Cardiac muscle cell (in vitro differentiated cells and primary cell): ENCODE data around the gene ALDH1A1. TPM values are rescaled to one million over a fixed set of nuclear protein-coding genes. Genes with fewer than 3 reads are reported as not detected.
A peak's percentile ranks its signal among the peaks of the same experiment; 100 is the strongest.
"Not testable (repeated sequence)": the region's sequence is repeated elsewhere in the genome, so short reads cannot be mapped to it uniquely, and the experiment has no call there.

Source experiments
- DNase-seq, 2 donors: peaks; one replicate each; pipeline versions ENCODE4 v3.0.0 to v3.0.0-alpha.2; 2010 to 2017; ENCODE audit warnings: low read depth in 1 of 2, low spot score in 1 of 2
- H3K27ac ChIP-seq: fragments of 200-600 bp; sonication (generic); 2 replicates; pipeline ENCODE4 v1.5.1; 2016
- H3K27me3 ChIP-seq: fragments of 200-600 bp; sonication (generic); 2 replicates; pipeline ENCODE4 v1.6.0; 2016; ENCODE audit warnings: control low read depth
- H3K36me3 ChIP-seq: fragments of 200-600 bp; sonication (generic); 2 replicates; pipeline ENCODE4 v1.5.1; 2016; ENCODE audit warnings: control low read depth
- H3K4me1 ChIP-seq: fragments of 200-600 bp; sonication (generic); 2 replicates; pipeline ENCODE4 v1.8.1; 2017; ENCODE audit warnings: low read depth, mild to moderate bottlenecking, mixed run types
- H3K4me3 ChIP-seq: fragments of 200-600 bp; sonication (generic); 2 replicates; pipeline ENCODE4 v1.5.1; 2016; ENCODE audit warnings: mild to moderate bottlenecking
- H3K9me3 ChIP-seq: fragments of 200-600 bp; sonication (generic); 2 replicates; pipeline ENCODE4 v1.5.1; 2017; ENCODE audit warnings: low read depth, mild to moderate bottlenecking, control low read depth
- polyA plus RNA-seq: library from polyadenylated mRNA; unstranded; fragments of >200 nt; fragmentation: Nextera tagmentation; extraction: Ambion mirVana; gene quantifications from 2 replicates; pipeline ENCODE4 v1.2.1, GENCODE V29; 2016
- total RNA-seq: library from RNA; depleted of rRNA; stranded (reverse); fragments of >200 nt; gene quantifications from 2 replicates; pipeline ENCODE4 v1.2.3, GENCODE V29; 2016
- TF ChIP-seq, protein P1 (sequence below): IDR thresholded peaks from 2 replicates; pipeline ENCODE4 v1.5.1; 2012; ENCODE audit warnings: low read depth, mild to moderate bottlenecking, low read length

The ALDH1A1 gene
- total and polyA plus RNA-seq, 2 experiments from 2014 or later, result 0.48 to 1.6 TPM

DNA sequence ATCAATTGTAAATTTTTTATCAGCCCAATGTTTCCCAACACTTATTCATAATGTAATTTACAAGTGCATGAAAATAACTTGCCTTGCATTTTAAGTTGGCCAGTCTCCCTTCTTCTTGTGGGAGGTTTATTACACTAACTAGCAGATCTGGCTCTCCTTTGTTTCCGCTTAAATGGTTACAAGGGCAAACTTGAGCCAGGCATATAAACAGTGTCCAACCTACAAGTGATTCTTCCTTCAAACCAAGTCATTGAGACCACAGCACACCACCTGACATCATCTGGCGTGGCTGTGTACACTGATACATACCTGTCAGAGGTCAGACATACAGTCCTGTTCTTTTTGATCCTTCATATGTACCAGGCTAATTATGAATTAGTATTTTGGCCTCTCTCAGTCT, 80.1 kb downstream of the ALDH1A1 start:
- H3K27ac ChIP-seq, result no peak overlapping the region
- H3K4me3 ChIP-seq, result no peak overlapping the region
- no peaks in the 10 kb centered on the region for H3K9me3 ChIP-seq
- no peaks in the 10 kb centered on the region for H3K36me3 ChIP-seq
- peak in 1 of 2 donors; percentile 10 for DNase-seq
- H3K27me3 ChIP-seq, result no peaks in the 10 kb centered on the region
- no peaks in the 10 kb centered on the region for H3K4me1 ChIP-seq
- TF ChIP-seq, protein P1, sequence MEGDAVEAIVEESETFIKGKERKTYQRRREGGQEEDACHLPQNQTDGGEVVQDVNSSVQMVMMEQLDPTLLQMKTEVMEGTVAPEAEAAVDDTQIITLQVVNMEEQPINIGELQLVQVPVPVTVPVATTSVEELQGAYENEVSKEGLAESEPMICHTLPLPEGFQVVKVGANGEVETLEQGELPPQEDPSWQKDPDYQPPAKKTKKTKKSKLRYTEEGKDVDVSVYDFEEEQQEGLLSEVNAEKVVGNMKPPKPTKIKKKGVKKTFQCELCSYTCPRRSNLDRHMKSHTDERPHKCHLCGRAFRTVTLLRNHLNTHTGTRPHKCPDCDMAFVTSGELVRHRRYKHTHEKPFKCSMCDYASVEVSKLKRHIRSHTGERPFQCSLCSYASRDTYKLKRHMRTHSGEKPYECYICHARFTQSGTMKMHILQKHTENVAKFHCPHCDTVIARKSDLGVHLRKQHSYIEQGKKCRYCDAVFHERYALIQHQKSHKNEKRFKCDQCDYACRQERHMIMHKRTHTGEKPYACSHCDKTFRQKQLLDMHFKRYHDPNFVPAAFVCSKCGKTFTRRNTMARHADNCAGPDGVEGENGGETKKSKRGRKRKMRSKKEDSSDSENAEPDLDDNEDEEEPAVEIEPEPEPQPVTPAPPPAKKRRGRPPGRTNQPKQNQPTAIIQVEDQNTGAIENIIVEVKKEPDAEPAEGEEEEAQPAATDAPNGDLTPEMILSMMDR, result no peak

DNA sequence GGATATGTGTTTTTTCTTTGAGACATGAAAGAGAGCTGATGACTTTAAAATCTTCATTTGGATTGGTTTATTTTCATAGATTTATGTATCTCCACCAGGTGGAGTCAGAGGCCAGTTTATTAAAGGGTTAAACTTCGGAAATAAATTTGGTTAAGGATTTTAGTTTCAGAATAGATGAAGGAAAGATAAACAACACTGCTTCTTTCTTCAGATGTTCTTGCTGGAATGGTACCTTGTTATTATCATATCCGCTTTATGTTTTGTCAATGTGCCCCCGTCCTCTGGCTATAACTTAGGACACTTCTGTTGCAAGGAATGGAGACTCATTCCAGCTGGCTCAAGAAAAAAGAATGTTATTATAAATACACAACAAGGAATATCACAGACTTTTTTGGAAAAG, 81.2 kb downstream of the ALDH1A1 start:
- H3K36me3 ChIP-seq, result no peaks in the 10 kb centered on the region
- no peaks in the 10 kb centered on the region for H3K27me3 ChIP-seq
- H3K27ac ChIP-seq, result no peak overlapping the region
- peak in 1 of 2 donors; percentile 55 for DNase-seq
- H3K4me3 ChIP-seq, result no peak overlapping the region
- no peaks in the 10 kb centered on the region for H3K9me3 ChIP-seq
- TF ChIP-seq, protein P1, result peak; percentile 41
- H3K4me1 ChIP-seq, result no peaks in the 10 kb centered on the region

DNA sequence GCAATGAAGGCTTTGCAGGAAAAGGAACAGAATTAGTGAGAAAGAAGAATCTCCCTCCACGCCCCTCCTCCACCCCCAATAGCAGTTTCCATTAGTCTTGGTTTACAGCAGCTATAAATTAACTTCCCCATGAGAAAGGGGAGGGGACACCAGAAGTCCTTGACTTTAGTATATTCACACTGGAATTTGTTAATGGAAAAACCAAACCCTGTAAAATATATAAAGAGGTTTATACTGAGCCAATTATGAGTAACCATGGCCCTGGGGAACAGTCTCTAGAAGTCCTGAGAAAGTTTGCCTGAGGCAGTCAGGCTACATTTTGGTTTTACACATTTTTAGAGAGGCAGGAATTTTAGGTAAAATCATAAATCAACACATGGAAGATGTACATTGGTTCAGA, 88.5 kb downstream of the ALDH1A1 start:
- H3K9me3 ChIP-seq, result no peaks in the 10 kb centered on the region
- no peak overlapping the region for H3K27ac ChIP-seq
- no peak overlapping the region for H3K4me3 ChIP-seq
- no peaks in the 10 kb centered on the region for H3K4me1 ChIP-seq
- TF ChIP-seq, protein P1, result no peak
- H3K36me3 ChIP-seq, result no peaks in the 10 kb centered on the region
- DNase-seq, result no peak
- H3K27me3 ChIP-seq, result no peaks in the 10 kb centered on the region

DNA sequence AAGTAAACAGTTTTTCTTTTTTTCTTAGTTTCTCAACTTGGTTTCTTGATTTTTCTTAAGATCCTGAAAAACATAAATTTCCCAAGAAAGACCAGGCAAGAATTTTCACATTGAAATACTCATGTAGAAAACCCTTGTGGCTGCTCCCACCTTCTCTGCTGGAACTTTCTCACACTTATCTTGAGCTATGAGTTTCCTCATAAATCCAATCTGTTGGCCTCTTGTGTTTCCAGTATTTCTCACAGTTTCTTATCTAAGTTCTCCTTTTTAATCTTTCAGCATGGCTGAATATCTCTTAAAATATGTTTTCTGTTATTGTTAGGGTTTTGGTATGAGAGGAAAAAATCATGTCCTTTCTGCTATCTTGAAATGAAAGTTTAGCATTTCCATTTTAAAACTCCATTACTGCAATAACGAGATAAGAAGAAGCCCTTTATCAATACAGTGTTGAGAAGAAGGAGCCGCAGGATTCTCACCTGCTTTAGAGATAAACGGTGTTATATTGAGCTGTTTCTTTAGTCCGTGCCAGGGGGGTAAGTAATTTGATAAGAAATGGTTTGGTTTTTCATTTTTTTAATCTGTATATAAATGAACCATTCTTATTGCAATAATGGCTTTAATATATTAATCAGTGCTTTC, 89.3 kb downstream of the ALDH1A1 start:
- no peaks in the 10 kb centered on the region for H3K27me3 ChIP-seq
- TF ChIP-seq, protein P1, result no peak
- no peaks in the 10 kb centered on the region for H3K9me3 ChIP-seq
- H3K36me3 ChIP-seq, result no peaks in the 10 kb centered on the region
- no peaks in the 10 kb centered on the region for H3K4me1 ChIP-seq
- no peak overlapping the region for H3K27ac ChIP-seq
- no peak overlapping the region for H3K4me3 ChIP-seq
- peak in 1 of 2 donors; percentile 26 for DNase-seq

DNA sequence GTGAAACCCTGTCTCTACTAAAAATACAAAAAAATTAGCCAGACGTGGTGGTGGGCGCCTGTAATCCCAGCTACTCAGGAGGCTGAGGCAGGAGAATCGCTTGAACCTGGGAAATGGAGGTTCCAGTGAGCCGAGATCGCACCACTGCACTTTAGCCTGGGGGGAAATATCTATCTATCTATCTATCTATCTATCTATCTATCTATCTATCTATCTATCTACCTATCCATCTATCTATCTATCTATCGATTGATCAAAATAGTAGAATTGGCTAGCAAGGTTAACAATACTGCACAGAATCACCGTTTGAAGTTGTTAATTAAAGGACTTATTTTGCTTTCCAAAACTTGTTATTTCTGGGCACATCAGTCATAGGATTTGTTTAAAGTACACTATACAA, 90.1 kb downstream of the ALDH1A1 start:
- H3K4me3 ChIP-seq, H3K4me1 ChIP-seq, DNase-seq, H3K9me3 ChIP-seq, H3K27ac ChIP-seq, H3K27me3 ChIP-seq, H3K36me3 ChIP-seq: not testable (repeated sequence)

DNA sequence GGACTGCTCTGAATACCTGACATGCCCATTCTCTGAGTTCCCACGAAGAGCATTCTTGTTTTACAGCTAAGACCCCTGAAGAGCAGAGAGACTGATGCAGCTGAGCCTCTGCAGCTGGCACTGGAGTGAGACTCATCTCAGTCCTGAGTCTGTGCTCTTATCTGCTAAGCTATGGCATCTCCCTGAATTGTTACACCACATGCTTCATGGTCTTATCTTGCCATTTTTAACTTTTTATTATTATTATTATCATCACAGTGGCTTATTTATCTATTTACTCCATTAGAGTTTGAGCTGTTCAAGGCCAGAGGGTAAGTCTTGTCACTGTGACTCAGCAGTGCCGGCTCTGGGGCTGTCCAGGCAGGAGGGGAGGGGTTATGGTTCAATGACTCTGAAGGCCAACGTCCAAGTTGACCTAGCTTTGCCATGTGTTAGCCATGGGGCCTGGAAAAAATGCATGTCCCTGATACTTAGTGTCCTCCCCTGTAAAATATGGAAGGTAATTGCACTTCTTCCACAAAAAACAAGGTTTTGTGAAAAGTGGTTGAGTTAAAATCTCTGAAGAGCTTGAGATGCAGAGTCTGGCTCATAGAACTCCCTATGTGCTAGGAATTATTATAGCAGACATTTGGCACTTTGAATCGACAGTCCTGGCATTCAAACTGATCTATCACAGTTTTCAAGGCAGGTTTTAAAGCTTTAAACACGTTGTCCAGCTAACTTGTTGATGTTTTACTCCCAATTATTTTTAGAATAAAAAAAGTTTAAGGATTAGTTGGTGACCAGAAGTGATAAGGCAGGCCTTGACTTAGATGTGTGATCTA, 94.6 kb downstream of the ALDH1A1 start:
- H3K9me3 ChIP-seq, result no peaks in the 10 kb centered on the region
- no peak overlapping the region for H3K27ac ChIP-seq
- H3K4me3 ChIP-seq, result no peak overlapping the region
- TF ChIP-seq, protein P1, result no peak
- DNase-seq, result peak in 1 of 2 donors; percentile 34
- H3K4me1 ChIP-seq, result no peaks in the 10 kb centered on the region
- no peaks in the 10 kb centered on the region for H3K36me3 ChIP-seq
- no peaks in the 10 kb centered on the region for H3K27me3 ChIP-seq
